HEK293 (cell line): ENCODE measurements around the gene EEF1AKMT2.

Experiments used
- CTCF ChIA-PET: fragments of 350-600 bp; formaldehyde crosslinking; extraction: SDS; loops from one replicate; lab custom pipeline; 2021; ENCODE audit warnings: antibody characterized with exemption; lab: Yijun Ruan, JAX
- POLR2A ChIA-PET: fragments of 300-600 bp; formaldehyde crosslinking; extraction: SDS; loops from one replicate; lab custom pipeline; 2020; ENCODE audit warnings: antibody characterized with exemption, inconsistent platforms; lab: Yijun Ruan, JAX
- H3K27ac ChIP-seq: fragments of 200-500 bp; sonication (Bioruptor generic); 2 replicates; pipeline ENCODE4 v1.5.1; 2014; ENCODE audit warnings: low read depth, low read length, control low read depth, inconsistent platforms; ENCODE audit errors: extremely low read depth
- H3K36me3 ChIP-seq, 2 experiments: fragments of 200-500 bp in 1 of 2; sonication (Bioruptor generic) in 1 of 2; 1 replicate in 1 of 2; 2 replicates in 1 of 2; pipeline ENCODE4 v1.5.1; 2014 to 2017; ENCODE audit warnings: inconsistent platforms in 2 of 2, low read length in 2 of 2; ENCODE audit not compliant: control insufficient read depth in 2 of 2, insufficient read depth in 1 of 2
- H3K4me1 ChIP-seq: fragments of 200-500 bp; sonication (Bioruptor generic); 2 replicates; pipeline ENCODE4 v1.5.1; 2014; ENCODE audit warnings: mild to moderate bottlenecking, low read length, inconsistent platforms; ENCODE audit not compliant: control insufficient read depth, insufficient read depth
- H3K4me3 ChIP-seq: 2 replicates; pipeline ENCODE4 v1.5.1; 2011; ENCODE audit warnings: low read depth, mild to moderate bottlenecking, control low read depth, low read length, moderate library complexity
- H3K9me3 ChIP-seq: fragments of 200-500 bp; sonication (Bioruptor generic); 2 replicates; pipeline ENCODE4 v1.5.1; 2014; ENCODE audit warnings: low read depth, low read length, inconsistent platforms; ENCODE audit not compliant: control insufficient read depth, insufficient read depth
- CTCF ChIP-seq: fragments of 450-650 bp; formaldehyde crosslinking; IDR thresholded peaks from 2 replicates; pipeline ENCODE4 v1.5.1; 2016; ENCODE audit warnings: missing biosample characterization, missing genetic modification characterization
- HIC1 ChIP-seq: fragments of 450-650 bp; formaldehyde crosslinking; IDR thresholded peaks from 2 replicates; pipeline ENCODE4 v1.5.1; 2016; ENCODE audit warnings: missing biosample characterization, missing genetic modification characterization
- IKZF3 ChIP-seq: fragments of 450-650 bp; IDR thresholded peaks from 2 replicates; pipeline ENCODE4 v1.5.0; 2018; ENCODE audit warnings: missing biosample characterization, mild to moderate bottlenecking, missing genetic modification characterization, moderate library complexity
- SALL2 ChIP-seq: fragments of 450-650 bp; formaldehyde crosslinking; IDR thresholded peaks from 2 replicates; pipeline ENCODE4 v1.5.0; 2017; ENCODE audit warnings: missing biosample characterization, mild to moderate bottlenecking, missing genetic modification characterization, borderline replicate concordance
- ZNF16 ChIP-seq: fragments of 450-650 bp; formaldehyde crosslinking; IDR thresholded peaks from 2 replicates; pipeline ENCODE4 v1.5.1; 2016; ENCODE audit warnings: low read depth, missing biosample characterization, missing genetic modification characterization
- ZNF23 ChIP-seq: fragments of 450-650 bp; formaldehyde crosslinking; IDR thresholded peaks from 2 replicates; pipeline ENCODE4 v1.5.1; 2016; ENCODE audit warnings: missing biosample characterization, missing genetic modification characterization, borderline replicate concordance
- ZNF324 ChIP-seq: fragments of 450-650 bp; formaldehyde crosslinking; IDR thresholded peaks from 2 replicates; pipeline ENCODE4 v1.5.1; 2016; ENCODE audit warnings: missing biosample characterization, missing genetic modification characterization
- ZNF391 ChIP-seq: fragments of 450-650 bp; formaldehyde crosslinking; IDR thresholded peaks from 2 replicates; pipeline ENCODE4 v1.5.1; 2016; ENCODE audit warnings: low read depth, missing biosample characterization, missing genetic modification characterization, borderline replicate concordance
- ZNF561 ChIP-seq: fragments of 450-650 bp; IDR thresholded peaks from 2 replicates; pipeline ENCODE4 v1.5.1; 2018; ENCODE audit warnings: missing biosample characterization, missing genetic modification characterization, borderline replicate concordance
- ZNF692 ChIP-seq: fragments of 450-650 bp; formaldehyde crosslinking; IDR thresholded peaks from 2 replicates; pipeline ENCODE4 v1.5.1; 2016; ENCODE audit warnings: missing biosample characterization, missing genetic modification characterization
- ZNF747 ChIP-seq: fragments of 450-650 bp; formaldehyde crosslinking; IDR thresholded peaks from 2 replicates; pipeline ENCODE4 v1.5.1; 2016; ENCODE audit warnings: missing biosample characterization, missing genetic modification characterization
- TF ChIP-seq, protein P1 (sequence below): fragments of 450-650 bp; formaldehyde crosslinking; IDR thresholded peaks from 2 replicates; pipeline ENCODE4 v1.5.1; 2016; ENCODE audit warnings: missing biosample characterization, missing genetic modification characterization, low read depth
- TF ChIP-seq, protein P2 (sequence below): fragments of 450-650 bp; formaldehyde crosslinking; IDR thresholded peaks from 2 replicates; pipeline ENCODE4 v1.5.1; 2017; ENCODE audit warnings: missing biosample characterization, missing genetic modification characterization

The EEF1AKMT2 gene

GRCh38 chr10:124735491-124736286, 56.0 kb downstream of the EEF1AKMT2 start:
- H3K4me1 ChIP-seq: peaks cover 12% of the 10 kb centered on the region; the same call in 1 of the 2 replicates
- peaks cover 0 to 33% of the 10 kb centered on the region in 2 experiments; a peak in 1 of 3 replicates for H3K36me3 ChIP-seq
- ChIA-PET POLR2A (no interaction called here), CTCF (interaction anchor here (0.5 to 0.6 kb wide), 2 partner anchors 143 to 190 kb away, joined by 3 read pairs; no protein-coding TSS in a partner anchor)
- no peak overlapping the region for H3K27ac ChIP-seq
- H3K4me3 ChIP-seq: no peak overlapping the region
- TF ChIP-seq ZNF561 (tag by site-specific recombination): no peak
- TF ChIP-seq, protein P1, sequence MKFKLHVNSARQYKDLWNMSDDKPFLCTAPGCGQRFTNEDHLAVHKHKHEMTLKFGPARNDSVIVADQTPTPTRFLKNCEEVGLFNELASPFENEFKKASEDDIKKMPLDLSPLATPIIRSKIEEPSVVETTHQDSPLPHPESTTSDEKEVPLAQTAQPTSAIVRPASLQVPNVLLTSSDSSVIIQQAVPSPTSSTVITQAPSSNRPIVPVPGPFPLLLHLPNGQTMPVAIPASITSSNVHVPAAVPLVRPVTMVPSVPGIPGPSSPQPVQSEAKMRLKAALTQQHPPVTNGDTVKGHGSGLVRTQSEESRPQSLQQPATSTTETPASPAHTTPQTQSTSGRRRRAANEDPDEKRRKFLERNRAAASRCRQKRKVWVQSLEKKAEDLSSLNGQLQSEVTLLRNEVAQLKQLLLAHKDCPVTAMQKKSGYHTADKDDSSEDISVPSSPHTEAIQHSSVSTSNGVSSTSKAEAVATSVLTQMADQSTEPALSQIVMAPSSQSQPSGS (tag by site-specific recombination): no peak
- no peak for TF ChIP-seq SALL2 (tag by site-specific recombination)
- TF ChIP-seq, protein P2, sequence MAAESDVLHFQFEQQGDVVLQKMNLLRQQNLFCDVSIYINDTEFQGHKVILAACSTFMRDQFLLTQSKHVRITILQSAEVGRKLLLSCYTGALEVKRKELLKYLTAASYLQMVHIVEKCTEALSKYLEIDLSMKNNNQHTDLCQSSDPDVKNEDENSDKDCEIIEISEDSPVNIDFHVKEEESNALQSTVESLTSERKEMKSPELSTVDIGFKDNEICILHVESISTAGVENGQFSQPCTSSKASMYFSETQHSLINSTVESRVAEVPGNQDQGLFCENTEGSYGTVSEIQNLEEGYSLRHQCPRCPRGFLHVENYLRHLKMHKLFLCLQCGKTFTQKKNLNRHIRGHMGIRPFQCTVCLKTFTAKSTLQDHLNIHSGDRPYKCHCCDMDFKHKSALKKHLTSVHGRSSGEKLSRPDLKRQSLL: no peak
- TF ChIP-seq ZNF692 (tag by site-specific recombination): no peak
- no peak for TF ChIP-seq ZNF391 (tag by site-specific recombination)
- TF ChIP-seq HIC1 (tag by site-specific recombination): no peak
- no peak for TF ChIP-seq ZNF16 (tag by site-specific recombination)
- TF ChIP-seq ZNF324 (tag by site-specific recombination): no peak
- TF ChIP-seq CTCF (tag by site-specific recombination): no peak
- no peak for TF ChIP-seq ZNF747
- TF ChIP-seq ZNF23 (tag by site-specific recombination): no peak
- TF ChIP-seq IKZF3 (tag by site-specific recombination): no peak
- H3K9me3 ChIP-seq: no peaks in the 10 kb centered on the region
